Fibroblast of skin of right biceps (primary cell): ENCODE results near the gene RIOK1.

Source experiments
- DNase-seq: peaks from one replicate; pipeline ENCODE4 v3.0.0-alpha.2; 2013

RIOK1 gene

DNA sequence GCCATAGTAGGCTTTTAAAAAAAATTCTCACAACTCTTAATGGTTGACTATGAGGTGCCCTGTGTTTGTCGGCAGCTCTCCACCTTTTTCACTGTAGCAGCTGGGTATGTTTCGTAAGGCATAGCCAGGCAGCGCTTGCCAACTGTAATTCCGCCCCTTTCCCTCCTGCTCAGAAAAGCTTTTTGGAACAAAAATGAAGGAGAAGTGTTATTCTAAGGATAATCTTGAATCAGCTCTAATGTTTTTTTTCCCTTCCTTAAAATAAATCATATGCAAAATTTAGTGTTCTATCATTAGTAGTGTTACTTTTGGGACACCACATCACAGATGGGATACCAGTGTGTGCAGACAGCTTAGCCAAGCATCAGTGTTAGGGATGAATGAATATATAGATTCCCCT, 21.2 kb downstream of the RIOK1 start:
- DNase-seq: no peak

DNA sequence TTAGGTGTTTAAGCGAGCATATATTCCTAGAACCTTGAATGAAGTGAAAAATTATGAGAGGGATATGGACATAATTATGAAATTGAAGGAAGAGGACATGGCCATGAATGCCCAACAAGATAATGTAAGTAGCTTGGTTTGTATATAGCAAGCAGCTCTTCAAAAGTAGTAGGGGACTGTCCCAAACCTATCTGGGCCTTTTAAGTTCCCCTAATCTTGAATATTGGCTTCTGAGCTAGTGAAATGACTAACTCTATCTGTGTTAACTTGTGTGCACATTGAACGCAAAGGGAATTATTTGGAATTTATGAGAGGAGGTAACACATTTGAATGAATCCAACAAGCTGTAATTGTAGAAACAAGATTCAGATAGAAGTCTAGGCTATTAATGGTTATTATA, 21.7 kb downstream of the RIOK1 start:
- no peak for DNase-seq

DNA sequence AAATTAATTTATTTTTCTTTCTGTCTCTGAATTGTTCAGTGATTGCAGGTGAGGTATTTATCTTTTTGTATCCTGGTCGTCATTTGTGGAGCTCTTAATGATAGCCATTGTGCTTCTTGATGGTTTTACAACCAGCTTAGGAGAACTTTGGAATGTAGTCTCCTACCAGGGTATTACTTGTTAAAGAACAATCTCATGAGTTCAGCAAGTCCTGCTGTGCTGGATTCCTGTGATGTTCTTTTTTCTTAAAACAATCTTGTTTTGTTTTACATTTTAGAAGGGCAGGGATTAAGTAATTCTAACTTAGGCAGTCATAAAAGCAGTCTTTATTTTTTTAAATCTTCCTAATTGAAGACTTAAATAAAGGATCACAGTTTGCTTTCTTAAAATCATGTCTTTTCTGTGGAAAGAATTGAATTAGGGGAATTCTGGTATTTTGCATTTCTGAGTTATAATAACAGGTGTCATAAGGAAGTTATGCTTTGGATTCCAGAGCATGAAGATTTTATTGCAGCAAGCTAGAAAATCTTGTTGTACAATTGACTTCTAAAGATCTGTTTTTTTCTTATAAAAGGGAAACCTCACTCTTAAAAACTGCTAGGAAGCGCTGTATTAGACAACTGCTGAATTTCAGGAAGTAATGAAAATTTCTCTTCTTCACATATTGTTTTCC, 23.7 kb downstream of the RIOK1 start:
- no peak for DNase-seq

DNA sequence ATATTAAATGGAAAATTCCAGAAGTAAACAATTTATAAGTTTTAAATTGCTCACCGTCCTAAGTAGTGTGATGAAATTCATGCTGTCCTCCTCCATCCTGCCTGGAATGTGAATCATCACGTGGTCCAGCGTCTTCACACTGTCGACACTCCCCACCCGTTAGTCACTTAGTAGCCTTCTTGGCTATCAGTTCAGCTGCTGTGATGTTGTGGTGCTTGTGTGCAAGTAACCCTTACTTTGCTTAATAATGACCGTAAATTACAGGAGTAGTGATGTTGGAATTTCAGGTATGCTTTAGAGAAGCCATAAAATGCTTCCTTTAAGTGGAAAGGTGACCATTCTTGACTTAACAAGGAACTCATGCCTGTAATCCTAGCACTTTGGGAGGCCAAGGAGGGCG, 25.2 kb downstream of the RIOK1 start:
- DNase-seq: peak; percentile 74

DNA sequence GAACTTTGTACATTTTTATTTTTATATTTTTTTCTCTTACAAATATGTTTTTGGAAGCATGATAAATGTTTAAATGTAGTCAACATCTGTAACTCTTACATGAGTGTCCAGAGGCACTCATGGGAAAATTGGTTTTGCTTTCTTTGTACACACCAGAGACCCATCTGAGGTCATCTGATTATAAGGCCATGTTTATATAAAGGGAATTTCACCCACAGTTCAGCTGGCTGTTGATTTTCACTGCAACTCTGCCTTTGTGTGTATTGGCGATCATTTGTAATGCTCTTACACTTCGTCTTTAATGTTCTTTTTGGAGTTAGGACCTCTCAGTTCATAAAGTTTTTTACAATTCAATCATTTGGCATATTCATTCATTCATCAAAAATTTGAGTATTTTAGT, 28.1 kb downstream of the RIOK1 start:
- no peak for DNase-seq

DNA sequence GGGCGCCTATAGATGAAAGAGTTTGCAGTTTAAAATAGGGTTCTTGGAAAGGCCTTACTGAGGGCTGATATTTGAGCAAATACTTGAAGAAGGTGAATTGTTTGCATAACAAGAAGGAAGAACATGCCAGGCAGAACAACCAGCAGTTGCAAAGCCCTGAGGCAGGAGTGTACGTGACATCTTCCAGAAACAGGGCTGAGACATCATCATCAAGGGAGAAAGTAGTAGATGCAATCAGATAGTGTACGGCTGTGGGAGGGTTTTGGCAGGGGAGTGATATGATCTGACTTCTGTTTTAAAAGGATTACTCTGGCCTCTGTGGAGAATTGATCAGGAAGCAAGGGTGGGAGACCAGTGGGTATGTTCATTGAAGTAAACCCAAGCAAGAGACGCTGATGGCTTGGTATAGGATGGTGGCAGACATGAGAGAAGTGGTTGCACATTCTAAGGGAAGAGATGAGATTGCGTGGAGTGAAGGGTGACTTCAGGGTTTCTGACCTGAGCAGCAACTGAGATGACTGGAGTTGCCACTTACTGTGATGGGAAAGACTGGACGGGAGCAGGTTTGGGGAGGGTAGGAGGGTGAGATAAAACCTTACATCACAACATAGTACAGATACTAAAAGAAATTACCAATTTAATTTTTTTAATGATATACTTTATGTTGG, 28.8 kb downstream of the RIOK1 start:
- DNase-seq: no peak

DNA sequence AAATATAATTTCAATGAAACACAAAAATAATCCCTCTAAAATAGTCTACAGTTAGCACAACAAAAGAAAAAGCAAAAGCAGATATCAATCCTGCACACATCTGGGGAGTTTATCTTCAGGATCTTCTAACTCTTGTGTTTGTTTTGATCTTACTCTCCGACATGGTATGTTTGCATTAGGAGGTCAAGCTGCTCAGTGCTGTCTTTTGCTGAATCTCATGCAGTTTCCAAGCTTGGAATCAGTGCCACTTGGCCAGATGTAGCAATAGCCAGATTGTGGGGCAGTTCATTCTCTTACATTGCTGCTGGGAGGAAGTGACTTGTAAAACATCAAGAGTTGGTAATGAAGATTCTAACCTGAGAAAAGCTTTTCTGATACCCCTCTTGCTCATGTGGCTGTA, 29.5 kb downstream of the RIOK1 start:
- no peak for DNase-seq

DNA sequence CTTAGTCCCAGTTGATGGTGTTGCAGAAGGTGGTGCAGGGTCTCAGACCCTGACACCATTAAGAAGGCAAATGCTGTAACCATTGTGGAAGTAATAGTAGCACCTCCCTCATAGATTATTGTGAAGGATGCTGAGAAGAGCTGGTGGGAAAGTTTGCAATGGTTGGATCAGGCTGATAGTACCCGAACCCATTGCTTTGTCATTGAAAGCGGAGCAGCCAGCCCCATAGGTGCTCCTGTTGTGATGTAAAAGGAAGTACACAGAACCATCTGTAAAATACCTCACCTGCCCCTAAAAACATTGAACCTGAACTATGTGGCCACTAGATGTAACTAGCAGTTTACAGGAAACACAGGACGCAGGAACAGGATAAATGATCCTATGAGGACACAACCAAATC, 31.5 kb downstream of the RIOK1 start:
- no peak for DNase-seq

DNA sequence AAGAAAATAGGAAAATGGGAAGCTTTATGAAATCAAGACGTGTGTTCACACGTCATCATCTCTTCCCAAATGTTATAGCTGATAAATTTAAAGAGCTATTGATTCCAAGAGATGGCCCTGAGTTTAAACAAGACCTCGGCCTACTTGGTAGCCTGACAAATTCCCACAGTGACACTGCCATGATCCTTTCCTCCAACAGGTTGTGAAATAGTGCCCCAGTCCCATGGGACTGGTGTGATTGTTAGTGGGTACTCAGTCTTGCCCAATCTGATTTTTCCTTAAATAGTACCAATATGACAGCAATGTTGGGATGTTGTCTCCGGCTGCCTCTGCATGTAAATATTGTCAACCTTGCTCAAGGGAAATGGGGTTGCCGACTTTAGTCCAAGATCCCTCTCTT, 34.5 kb downstream of the RIOK1 start:
- no peak for DNase-seq

DNA sequence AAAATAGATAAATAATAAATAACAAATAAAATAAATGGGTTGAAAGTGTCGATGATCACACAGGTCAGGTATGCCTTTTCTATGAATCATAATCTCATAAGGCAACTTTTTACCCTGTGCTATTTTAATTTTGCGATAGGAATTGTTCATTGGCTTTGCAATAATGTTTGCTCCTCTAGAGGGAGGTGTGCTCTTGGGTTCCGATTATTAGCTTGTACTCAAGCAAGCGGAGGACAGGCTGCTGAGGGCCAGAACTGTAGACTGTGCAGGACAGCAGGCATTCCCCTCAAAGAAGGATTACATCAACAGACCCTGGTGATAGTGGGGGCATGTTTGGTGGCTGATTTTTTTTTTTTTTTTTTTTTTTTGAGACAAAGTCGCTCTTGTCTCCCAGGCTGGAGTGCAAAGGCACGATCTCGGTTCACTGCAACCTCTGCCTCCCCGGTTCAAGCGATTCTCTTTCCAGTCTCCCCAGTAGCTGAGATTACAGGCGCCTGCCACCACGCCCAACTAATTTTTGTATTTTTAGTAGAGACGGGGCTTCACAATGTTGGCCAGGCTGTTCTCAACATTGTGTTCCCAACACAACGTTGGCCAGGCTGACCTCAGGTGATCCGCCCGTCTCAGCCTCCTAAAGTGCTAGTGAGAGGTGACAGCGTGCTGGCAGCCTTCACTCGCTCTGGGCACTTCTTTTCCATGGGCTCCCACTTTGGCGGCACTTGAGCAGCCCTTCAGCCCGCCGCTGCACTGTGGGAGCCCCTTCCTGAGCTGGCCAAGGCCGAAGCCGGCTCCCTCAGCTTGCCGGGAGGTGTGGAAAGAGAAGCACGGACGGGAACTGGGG, 35.6 kb downstream of the RIOK1 start:
- peak; percentile 61 for DNase-seq

DNA sequence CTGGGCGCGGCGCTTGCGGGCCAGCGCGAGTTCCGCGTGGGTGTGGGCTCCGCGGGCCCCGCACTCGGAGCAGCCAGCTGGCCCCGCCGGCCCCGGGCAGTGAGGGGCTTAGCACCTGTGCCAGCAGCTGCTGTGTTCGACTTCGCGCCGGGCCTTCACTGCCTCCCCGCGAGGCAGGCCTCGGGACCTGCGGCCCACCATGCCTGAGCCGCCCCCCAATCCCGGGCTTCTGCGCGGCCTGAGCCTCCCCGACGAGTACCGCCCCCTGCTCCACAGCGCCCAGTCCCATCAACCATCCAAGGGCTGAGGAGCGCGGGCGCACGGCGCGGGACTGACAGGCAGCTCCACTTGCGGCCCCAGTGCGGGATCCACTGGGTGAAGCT, 36.2 kb downstream of the RIOK1 start:
- no peak for DNase-seq

DNA sequence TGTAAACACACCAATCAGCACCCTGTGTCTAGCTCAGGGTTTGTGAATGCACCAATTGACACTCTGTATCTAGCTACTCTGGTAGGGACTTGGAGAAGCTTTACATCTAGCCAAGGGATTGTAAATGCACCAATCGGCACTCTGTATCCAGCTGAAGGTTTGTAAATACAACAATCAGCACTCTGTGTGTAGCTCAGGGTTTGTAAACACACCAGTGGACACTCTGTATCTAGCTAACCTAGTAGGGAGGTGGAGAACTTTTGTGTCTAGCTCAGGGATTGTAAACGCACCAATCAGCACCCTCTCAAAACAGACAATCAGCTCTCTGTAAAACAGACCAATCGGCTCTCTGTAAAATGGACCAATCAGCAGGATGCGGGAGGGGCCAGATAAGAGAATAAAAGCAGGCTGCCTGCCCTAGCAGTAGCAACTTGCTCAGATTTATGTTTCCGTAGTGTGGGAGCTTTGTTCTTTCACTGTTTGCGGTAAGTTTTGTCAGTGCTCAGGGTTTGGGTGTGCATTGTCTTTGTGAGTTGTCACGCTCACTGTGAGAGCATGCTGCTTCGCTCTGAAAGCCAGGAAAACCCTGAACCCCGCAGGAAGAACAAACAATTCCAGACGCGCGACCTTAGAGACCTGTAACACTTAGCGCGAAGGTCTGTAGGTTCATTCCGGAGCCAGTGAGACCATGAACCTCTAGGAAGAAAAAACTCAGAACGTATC, 37.0 kb downstream of the RIOK1 start:
- DNase-seq: no peak

DNA sequence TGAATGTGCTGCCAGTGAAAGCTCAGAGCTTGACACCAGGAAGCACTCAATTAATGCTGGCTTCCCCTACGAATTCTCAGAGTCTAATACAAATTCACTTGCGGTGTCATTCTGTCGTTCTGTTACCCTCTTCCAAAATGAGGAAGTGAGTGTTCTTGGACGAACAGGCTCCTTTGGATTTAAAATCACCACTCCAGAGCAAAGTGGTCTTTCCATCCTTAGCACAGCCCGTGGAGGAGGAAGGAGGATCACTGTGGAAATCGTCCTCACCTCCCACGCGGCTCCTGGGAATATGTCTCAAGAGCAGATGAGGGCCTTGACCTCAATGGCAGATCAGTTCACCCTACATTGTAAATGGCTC, 41.7 kb downstream of the RIOK1 start:
- DNase-seq: no peak

DNA sequence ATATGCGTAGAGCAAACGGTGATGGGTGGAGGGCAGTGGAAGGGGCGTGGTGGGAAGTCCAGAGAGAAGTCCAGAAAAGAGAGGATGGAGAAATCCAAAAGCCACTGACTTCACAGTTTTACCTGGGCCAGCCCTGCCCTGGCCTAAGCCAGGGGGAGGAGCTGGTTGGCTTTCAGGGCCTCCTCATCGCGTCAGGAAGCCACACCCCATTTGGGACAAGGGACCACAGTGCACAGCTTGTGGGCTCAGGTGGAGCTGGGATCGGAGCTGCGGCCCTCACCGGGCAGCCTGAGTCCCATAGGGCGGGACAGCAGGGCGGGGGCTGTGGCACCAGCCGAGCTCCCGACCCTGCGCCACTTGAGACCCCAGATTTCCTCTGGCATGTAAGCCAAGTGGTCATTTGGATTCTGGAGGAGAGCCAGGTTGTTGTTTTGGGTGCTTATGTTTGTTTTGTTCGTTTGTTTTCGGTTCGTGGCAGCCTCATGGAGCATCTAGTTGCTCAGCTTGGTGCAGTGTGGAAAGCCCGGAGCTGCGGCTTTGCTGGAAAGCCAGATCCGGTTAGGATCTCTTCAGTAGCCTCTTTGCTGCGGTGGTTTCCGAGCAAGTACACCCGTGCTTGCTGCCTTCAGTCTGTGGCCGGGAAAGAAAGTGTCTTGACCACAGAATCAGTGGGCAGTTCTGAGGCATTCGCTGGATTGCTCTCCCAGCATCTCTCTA, 42.2 kb downstream of the RIOK1 start:
- no peak for DNase-seq

DNA sequence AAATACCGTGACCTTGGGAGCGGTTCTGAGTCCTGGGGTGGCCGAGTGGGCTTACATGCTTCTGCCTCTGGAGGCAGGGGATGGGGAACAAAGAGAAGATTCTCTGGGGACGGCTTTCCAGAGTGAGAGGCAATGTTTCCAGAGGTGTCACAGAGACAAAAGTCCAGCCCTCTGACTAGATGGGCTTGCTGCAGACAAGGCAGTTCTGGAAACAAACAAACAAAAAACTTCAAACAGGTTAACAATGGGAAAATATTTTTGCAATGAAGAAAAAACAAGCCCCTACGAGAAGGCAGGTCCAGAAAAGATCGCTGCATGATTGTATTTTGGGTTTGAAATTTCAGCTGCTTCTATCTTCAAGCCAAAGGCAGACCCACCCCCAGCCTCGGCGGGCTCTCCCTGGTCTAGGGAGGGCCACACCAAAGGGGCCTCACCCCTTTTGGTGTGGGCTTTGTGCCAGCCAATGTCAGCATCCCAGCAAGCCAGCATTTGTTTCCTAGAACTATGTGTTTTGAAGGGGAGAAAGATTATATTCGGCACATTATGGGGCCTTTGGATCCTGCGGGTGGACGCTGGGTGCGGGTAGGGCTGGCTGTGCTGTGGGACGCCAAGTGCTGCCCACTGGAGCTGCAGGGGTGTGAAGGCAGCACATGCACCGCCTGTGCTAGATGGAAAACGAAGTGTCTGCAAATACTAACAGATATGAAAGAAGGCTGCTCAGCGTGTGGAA, 42.9 kb downstream of the RIOK1 start:
- DNase-seq: no peak

DNA sequence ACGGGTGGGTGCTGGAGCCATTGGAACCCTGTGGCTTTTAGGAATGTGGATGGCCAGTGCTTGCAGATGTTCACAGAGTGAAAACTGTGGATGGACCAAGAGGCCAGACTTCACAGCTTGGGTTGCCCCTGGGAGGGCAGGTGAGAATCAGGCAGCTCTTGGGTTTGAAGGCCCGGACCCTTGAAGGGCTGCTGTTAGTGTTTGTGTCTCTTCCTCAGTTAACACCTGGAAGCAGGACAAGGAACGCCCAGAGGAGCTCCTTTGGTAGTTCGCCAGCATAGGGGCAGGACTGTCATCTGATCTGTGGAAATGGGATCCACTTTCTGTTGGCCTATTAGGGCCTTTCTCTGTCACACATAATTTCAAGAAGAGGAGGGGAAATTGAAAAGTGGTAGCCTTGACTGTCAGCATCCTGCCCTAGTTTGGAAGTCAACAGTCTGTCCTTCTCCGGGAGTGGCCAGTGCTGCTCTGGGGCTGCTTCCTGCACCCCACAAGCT, 43.6 kb downstream of the RIOK1 start:
- DNase-seq: no peak

DNA sequence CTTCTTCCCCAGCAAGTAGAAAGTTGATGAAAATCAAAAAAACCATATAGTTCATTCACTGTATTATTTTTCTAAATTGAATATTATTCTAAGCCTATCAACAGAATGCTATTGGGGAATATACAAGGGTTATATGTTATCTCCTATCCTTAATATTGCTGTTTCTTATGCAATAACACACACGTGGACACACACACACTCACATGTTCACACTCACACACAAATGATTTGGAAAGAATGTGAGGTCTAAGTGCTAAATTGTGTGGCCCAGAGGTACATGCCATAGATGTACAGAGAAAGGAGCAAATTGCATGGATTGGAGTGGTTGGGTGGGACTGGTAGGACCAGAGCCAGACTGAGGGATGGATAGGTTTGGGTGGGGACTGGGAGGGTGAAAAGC, 45.1 kb downstream of the RIOK1 start:
- no peak for DNase-seq

DNA sequence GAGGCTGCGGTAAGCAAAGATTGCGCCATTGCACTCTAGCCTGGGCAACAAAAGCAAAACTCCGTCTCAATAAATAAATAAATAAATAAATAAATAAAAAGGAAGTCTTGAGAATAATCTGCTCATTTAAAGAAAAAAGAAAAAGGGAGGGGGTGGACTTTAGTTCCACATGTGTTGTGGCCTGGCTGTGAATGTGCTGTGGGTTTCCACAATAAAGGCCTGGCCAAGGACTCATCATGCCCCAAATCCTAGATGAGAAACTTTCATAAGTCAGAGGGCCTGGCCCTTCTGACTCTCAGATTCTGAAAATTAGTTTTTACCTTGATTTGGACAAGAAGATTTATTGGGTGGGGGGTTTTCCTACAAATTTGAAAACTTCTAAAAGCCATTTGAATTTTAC, 48.4 kb downstream of the RIOK1 start:
- no peak for DNase-seq

DNA sequence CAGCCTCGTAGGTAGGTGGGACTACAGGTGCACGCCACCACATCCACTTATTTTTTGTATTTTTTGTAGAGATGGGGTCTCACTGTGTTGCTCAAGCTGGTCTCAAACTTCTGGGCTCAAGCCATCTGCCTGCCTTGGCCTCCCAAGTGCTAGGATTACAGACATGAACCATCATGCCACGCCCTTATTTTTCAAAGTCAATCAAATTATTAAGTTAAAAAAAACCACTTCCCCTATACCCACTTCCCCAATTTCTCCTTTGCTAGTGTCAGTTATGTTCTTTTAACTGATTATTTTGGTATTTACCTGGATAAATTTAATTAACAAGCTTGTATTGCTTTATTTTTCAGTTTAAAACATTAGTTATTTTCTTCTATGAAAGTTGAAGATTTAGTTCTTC, 49.6 kb downstream of the RIOK1 start:
- DNase-seq: no peak

DNA sequence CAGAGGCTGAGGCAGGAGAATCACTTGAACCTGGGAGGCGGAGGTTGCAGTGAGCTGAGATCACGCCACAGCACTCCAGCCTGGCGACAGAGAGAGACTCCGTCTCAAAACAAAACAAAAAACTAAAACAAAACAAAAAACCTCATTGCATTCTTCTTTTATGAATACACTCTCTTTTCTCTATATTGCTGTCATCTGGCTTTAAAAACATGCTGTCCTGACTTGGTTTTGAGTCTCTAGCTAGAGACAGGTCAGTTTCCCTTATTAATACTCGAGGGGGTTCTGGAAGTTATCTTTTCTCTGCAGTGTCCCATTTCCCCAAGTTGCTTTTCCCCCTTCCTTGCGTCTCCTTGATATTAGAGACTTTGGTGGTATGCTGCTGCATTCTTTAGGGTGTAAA, 50.9 kb downstream of the RIOK1 start:
- DNase-seq: peak; percentile 45

DNA sequence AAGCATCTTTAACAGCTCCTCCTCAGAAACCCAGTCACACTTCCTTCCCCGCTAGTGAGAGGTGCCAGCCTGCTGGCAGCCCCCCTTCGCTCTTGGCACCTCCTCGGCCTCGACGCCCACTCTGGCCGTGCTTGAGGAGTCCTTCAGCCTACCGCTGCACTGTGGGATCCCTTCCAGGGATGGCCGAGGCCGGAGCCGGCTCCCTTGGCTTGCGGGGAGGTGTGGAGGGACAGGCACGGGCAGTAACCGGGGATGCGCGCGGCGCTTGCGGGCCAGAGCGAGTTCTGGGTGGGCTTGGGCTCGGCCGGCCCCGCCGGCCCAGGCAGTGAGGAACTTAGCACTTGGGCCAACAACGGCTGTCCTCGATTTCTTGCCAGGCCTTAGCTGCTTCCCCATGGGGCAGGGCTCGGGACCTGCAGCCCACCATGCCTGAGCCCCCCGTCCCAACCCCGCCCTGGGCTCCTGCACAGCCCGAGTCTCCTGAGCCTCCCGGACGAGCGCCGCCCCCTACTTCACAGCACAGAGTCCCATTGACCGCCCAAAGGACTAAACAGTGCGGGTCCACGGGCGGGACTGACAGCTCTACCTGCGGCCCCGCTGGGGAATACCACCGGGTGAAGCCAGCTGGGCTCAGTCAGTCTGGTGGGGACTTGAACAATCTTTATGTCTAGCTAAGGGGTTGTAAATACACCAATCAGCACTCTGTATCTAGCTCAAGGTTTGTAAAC, 51.6 kb downstream of the RIOK1 start:
- no peak for DNase-seq
